ENCODE data around the gene TIE1. TPM values are rescaled to one million over a fixed set of nuclear protein-coding genes. Genes with fewer than 3 reads are reported as not detected.

The TIE1 gene
- total RNA-seq, 1 experiment from 2014 or later, result not detected

DNA sequence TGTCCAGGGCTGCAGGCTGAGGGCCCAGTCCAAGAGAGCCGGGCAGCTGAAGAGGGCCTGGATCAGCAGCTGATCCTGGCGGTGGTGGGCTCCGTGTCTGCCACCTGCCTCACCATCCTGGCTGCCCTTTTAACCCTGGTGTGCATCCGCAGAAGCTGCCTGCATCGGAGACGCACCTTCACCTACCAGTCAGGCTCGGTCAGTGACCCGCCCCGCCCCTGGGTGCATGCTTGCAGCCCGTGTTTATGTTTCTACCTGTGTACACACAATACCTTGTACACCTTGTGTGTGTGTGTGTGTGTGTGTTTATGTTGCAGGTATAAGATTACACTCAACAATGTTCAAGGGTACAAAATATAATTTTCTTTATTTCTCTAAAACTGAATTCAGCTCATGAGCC, 13.0 kb downstream of the TIE1 start:
- peak in 1 of 2 experiments; percentile 14 for DNase-seq
- Histone ChIP-seq H3K4me3 (ENCODE audit: low read depth, low read length) (no peak overlapping the region), H3K4me1 (no peaks in the 10 kb centered on the region), H3K27me3 (replicated peaks; ENCODE audit: control insufficient read depth, insufficient read depth, low read length) (no peaks in the 10 kb centered on the region), H3K9me3 (no peaks in the 10 kb centered on the region), H3K36me3 (ENCODE audit: control insufficient read depth, insufficient read depth, low read length) (no peaks in the 10 kb centered on the region)
- intact Hi-C loops (cut with micrococcal nuclease; ENCODE audit: unreplicated experiment), result no loop called here
- Mint-ChIP-seq H3K36me3 (ENCODE audit: insufficient read depth, unreplicated experiment) (no peaks in the 10 kb centered on the region), H3K27me3 (ENCODE audit: insufficient read depth, unreplicated experiment) (no peaks in the 10 kb centered on the region), H3K9me3 (ENCODE audit: unreplicated experiment) (no peaks in the 10 kb centered on the region), H3K4me1 (ENCODE audit: low read depth, unreplicated experiment) (no peaks in the 10 kb centered on the region), H3K4me3 (ENCODE audit: unreplicated experiment) (no peak overlapping the region), H3K27ac (ENCODE audit: unreplicated experiment) (no peak overlapping the region)
- TF ChIP-seq, protein P1, sequence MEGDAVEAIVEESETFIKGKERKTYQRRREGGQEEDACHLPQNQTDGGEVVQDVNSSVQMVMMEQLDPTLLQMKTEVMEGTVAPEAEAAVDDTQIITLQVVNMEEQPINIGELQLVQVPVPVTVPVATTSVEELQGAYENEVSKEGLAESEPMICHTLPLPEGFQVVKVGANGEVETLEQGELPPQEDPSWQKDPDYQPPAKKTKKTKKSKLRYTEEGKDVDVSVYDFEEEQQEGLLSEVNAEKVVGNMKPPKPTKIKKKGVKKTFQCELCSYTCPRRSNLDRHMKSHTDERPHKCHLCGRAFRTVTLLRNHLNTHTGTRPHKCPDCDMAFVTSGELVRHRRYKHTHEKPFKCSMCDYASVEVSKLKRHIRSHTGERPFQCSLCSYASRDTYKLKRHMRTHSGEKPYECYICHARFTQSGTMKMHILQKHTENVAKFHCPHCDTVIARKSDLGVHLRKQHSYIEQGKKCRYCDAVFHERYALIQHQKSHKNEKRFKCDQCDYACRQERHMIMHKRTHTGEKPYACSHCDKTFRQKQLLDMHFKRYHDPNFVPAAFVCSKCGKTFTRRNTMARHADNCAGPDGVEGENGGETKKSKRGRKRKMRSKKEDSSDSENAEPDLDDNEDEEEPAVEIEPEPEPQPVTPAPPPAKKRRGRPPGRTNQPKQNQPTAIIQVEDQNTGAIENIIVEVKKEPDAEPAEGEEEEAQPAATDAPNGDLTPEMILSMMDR (IDR thresholded peaks at IDR 0.05; ENCODE audit: insufficient read depth in 1 of 2, low read depth in 1 of 2, low read length in 1 of 2, severe bottlenecking in 1 of 2, unreplicated experiment in 1 of 2), result no peak
- BruUV-seq (replicated peaks), result no TSS peak
- ChIA-PET CTCF (no interaction called here), POLR2A (no interaction called here)

DNA sequence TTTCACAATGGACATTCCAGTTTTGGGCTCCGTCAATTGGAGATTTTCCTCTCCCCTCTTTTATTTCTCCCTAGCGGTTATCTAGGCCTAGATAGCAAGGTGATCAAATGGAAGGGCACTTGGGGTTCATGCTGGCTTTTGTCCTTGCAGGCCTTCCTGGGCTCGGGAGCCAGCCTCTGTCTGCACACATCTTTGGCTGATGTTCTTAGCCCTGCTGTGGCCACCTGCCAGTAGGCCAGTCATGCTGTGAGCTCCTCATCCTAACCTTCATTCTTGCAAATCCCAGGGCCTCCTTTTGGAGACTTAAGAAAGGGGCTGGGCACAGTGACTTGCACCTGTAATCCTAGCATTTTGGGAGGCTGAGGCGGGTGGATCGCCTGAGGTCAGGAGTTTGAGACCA, 13.5 kb downstream of the TIE1 start:
- Histone ChIP-seq H3K27me3 (replicated peaks; ENCODE audit: control insufficient read depth, insufficient read depth, low read length) (no peaks in the 10 kb centered on the region), H3K36me3 (ENCODE audit: control insufficient read depth, insufficient read depth, low read length) (no peaks in the 10 kb centered on the region), H3K4me3 (ENCODE audit: low read depth, low read length) (no peak overlapping the region), H3K9me3 (no peaks in the 10 kb centered on the region), H3K4me1 (no peaks in the 10 kb centered on the region)
- ChIA-PET CTCF (no interaction called here), POLR2A (no interaction called here)
- no peak for DNase-seq
- Mint-ChIP-seq H3K36me3 (ENCODE audit: insufficient read depth, unreplicated experiment) (no peaks in the 10 kb centered on the region), H3K27ac (ENCODE audit: unreplicated experiment) (no peak overlapping the region), H3K4me3 (ENCODE audit: unreplicated experiment) (no peak overlapping the region), H3K9me3 (ENCODE audit: unreplicated experiment) (no peaks in the 10 kb centered on the region), H3K27me3 (ENCODE audit: insufficient read depth, unreplicated experiment) (no peaks in the 10 kb centered on the region), H3K4me1 (ENCODE audit: low read depth, unreplicated experiment) (no peaks in the 10 kb centered on the region)
- TF ChIP-seq, protein P1 (IDR thresholded peaks at IDR 0.05; ENCODE audit: insufficient read depth in 1 of 2, low read depth in 1 of 2, low read length in 1 of 2, severe bottlenecking in 1 of 2, unreplicated experiment in 1 of 2), result no peak
- BruUV-seq (replicated peaks), result no TSS peak
- intact Hi-C loops (cut with micrococcal nuclease; ENCODE audit: unreplicated experiment), result no loop called here

DNA sequence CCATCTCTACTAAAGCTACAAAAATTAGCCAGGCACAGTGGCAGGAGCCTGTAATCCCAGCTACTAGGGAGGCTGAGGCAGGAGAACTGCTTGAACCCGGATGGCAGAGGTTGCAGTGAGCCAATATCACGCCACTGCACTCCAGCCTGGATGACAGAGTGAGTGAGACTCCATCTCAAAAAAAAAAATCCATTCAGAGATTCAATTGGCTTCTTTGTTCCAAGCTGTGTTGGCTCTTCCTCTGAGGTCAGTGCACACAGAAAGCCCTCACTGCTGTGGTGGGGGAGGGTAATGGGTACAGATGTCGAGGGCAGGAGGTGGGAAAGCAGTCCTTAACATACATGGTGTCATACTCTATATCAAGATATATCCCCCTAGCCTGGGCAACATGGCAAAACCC, 14.7 kb downstream of the TIE1 start:
- no peaks in the 10 kb centered on the region for H3K4me1 ChIP-seq
- no peaks in the 10 kb centered on the region for H3K4me1 Mint-ChIP-seq (ENCODE audit: low read depth, unreplicated experiment)
- TF ChIP-seq, protein P1 (IDR thresholded peaks at IDR 0.05; ENCODE audit: insufficient read depth in 1 of 2, low read depth in 1 of 2, low read length in 1 of 2, severe bottlenecking in 1 of 2, unreplicated experiment in 1 of 2), result no peak
- H3K4me3 Mint-ChIP-seq (ENCODE audit: unreplicated experiment), result no peak overlapping the region
- ChIA-PET POLR2A (no interaction called here), CTCF (no interaction called here)
- no peaks in the 10 kb centered on the region for H3K27me3 ChIP-seq (replicated peaks; ENCODE audit: control insufficient read depth, insufficient read depth, low read length)
- H3K27me3 Mint-ChIP-seq (ENCODE audit: insufficient read depth, unreplicated experiment), result no peaks in the 10 kb centered on the region
- H3K9me3 Mint-ChIP-seq (ENCODE audit: unreplicated experiment), result no peaks in the 10 kb centered on the region
- H3K4me3 ChIP-seq (ENCODE audit: low read depth, low read length), result no peak overlapping the region
- no peak for DNase-seq
- BruUV-seq (replicated peaks), result no TSS peak
- H3K36me3 ChIP-seq (ENCODE audit: control insufficient read depth, insufficient read depth, low read length), result no peaks in the 10 kb centered on the region
- intact Hi-C loops (cut with micrococcal nuclease; ENCODE audit: unreplicated experiment), result no loop called here
- H3K27ac Mint-ChIP-seq (ENCODE audit: unreplicated experiment), result no peak overlapping the region
- H3K36me3 Mint-ChIP-seq (ENCODE audit: insufficient read depth, unreplicated experiment), result no peaks in the 10 kb centered on the region
- H3K9me3 ChIP-seq, result no peaks in the 10 kb centered on the region
